ENCODE results near the gene TP53.

Gene TP53

DNA sequence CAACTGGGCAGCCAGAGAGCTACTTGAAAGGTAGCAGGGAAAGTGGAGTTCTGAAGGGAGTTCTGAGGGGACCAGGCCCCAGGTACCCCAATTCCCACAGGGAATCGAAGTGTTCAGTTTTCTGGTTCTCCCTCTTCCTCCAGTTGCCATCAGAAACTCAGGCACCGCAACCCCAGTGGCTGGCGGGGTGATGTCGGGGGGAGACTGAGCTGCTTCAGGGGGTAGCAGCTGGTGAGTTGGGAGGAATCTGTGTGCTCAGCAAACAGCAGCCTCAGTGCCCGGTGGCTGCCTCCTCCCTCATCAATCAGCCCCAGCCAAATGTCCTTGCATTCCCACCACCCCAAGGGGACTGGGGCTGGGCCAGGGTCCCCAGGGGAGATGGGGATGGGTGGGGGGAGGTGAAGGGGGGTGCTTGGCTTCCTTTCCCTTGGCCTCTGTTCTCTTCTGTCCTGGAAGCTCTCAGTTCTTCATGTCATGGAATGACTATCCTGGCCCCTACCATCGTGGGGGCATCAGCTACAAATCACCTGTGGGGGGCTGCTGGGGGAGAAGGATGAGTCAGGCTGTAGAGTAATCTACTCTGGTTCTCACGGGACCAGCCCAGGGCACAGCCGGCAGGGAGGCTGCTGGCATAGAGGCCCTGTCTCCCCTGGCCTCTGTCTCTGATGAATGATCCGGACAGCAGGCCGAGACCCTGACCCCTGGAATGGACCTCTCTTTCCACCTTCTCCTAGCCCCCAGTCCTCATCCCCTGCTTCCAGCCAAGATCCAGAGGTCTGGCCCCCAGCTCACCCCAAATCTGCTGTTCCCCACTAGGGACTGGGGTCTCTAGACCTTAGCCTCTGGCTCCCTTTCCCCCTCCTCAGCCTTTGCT lies 27.7 kb upstream of the TP53 start:
- Histone ChIP-seq H3K4me1 (ENCODE audit: control insufficient read depth, insufficient read depth, low read length) (peaks cover 30% of the 10 kb centered on the region), H3K27me3 (ENCODE audit: control insufficient read depth, insufficient read depth, low read length) (peaks cover 17% of the 10 kb centered on the region), H3K36me3 (ENCODE audit: control insufficient read depth, insufficient read depth, low read length) (no peaks in the 10 kb centered on the region), H3K9me3 (ENCODE audit: control insufficient read depth, insufficient read depth, low read length) (no peaks in the 10 kb centered on the region), H3K9ac (ENCODE audit: low read depth, low read length) (no peak overlapping the region), H3K27ac (ENCODE audit: low read depth, low read length) (no peak overlapping the region), H3K4me3 (ENCODE audit: low read depth, low read length) (no peak overlapping the region)

DNA sequence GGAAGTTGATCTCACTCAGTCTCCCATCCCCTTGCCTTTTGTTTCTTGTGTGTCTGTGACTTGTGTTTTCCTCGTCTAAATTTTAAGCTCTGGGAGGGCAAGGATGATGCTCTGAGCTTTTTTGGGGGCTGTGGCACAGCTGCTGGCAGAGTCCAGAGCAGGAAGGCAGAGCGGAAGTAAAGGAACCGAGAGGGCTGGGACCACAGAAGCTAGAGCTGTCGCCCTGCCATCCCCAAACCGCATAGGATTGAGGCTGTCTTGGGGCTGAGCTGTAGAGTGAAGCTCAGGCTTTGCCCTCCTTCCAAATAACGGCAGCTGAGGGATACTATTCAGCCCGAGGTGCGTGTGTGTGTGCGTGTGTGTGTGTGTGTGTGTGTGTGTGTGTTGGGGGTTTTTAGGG lies 26.5 kb upstream of the TP53 start:
- H3K36me3 ChIP-seq (ENCODE audit: control insufficient read depth, insufficient read depth, low read length), result no peaks in the 10 kb centered on the region
- peaks cover 30% of the 10 kb centered on the region for H3K4me1 ChIP-seq (ENCODE audit: control insufficient read depth, insufficient read depth, low read length)
- H3K27ac ChIP-seq (ENCODE audit: low read depth, low read length), result no peak overlapping the region
- H3K4me3 ChIP-seq (ENCODE audit: low read depth, low read length), result no peak overlapping the region
- H3K9ac ChIP-seq (ENCODE audit: low read depth, low read length), result no peak overlapping the region
- H3K27me3 ChIP-seq (ENCODE audit: control insufficient read depth, insufficient read depth, low read length), result peaks cover 9% of the 10 kb centered on the region
- H3K9me3 ChIP-seq (ENCODE audit: control insufficient read depth, insufficient read depth, low read length), result no peaks in the 10 kb centered on the region

DNA sequence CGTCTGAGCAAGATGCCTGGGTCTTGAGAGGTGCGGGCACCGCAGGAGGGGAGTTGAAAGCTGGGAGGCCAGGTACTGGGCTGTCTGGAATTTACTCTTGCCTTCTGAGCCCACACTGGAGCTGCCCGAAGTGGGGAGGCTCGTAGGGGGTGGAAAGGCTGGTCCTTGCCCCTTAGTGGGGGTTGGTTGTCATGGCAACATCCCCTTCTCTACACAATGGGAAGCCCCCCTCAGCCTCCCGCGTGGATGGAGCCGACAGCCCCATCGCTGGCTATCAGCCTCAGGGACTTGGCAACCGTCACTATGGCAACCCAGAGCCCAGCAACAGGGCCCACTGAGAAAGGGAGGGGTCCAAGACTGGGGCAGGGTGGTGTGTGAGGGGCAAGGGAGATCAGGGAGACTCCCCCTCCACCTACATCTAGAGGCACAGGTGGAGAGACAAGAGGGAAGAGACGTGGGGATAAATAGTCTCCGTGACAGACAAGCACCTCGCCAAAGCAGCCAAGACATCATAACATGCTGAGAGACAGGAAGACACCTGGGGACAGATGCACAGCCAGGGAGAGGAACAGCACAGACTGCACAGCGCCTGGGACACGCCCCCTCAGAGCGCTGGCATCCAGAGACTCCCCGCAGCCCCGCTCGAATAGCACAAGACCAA lies 25.0 kb upstream of the TP53 start:
- Histone ChIP-seq H3K9ac (ENCODE audit: low read depth, low read length) (no peak overlapping the region), H3K4me1 (ENCODE audit: control insufficient read depth, insufficient read depth, low read length) (peaks cover 24% of the 10 kb centered on the region), H3K9me3 (ENCODE audit: control insufficient read depth, insufficient read depth, low read length) (no peaks in the 10 kb centered on the region), H3K36me3 (ENCODE audit: control insufficient read depth, insufficient read depth, low read length) (no peaks in the 10 kb centered on the region), H3K27me3 (ENCODE audit: control insufficient read depth, insufficient read depth, low read length) (no peaks in the 10 kb centered on the region), H3K27ac (ENCODE audit: low read depth, low read length) (no peak overlapping the region), H3K4me3 (ENCODE audit: low read depth, low read length) (no peak overlapping the region)

DNA sequence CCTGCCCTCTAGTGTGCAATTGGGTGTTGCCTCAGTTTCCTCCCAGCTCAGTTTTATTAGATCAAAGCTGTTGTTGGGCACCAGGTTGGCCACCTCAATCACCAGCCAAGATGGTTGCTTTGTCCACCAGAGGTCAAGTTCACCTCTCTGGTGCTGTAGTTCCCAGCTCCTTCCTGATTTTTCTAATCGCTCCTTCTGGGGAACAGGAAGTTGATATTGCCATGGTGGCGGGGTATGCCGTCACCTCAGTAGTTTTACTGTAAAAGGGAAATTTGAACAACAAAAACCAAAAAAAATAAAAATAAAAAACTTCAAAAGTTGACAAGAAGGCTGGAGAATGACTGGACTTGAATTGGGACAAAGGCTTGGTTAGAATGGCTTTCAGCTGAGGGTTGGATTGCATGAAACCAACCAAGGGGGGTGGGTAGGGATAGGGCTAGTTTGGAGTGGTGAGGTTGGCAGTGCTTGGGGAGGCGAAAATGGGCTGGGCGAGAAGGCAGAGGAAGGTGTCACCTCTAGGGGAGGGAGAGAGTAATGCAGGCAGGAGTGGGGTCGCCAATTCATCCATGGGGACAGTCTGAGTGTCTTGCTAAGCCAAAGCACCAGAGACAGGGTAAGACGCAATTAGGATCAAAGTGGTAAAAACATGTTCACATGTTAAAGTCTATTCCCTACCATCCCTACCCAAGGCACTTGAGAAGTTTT lies 23.9 kb upstream of the TP53 start:
- H3K27ac ChIP-seq (ENCODE audit: low read depth, low read length), result no peak overlapping the region
- no peak overlapping the region for H3K9ac ChIP-seq (ENCODE audit: low read depth, low read length)
- no peaks in the 10 kb centered on the region for H3K9me3 ChIP-seq (ENCODE audit: control insufficient read depth, insufficient read depth, low read length)
- peaks cover 26% of the 10 kb centered on the region for H3K4me1 ChIP-seq (ENCODE audit: control insufficient read depth, insufficient read depth, low read length)
- H3K27me3 ChIP-seq (ENCODE audit: control insufficient read depth, insufficient read depth, low read length), result peaks cover 5% of the 10 kb centered on the region
- no peaks in the 10 kb centered on the region for H3K36me3 ChIP-seq (ENCODE audit: control insufficient read depth, insufficient read depth, low read length)
- no peak overlapping the region for H3K4me3 ChIP-seq (ENCODE audit: low read depth, low read length)

DNA sequence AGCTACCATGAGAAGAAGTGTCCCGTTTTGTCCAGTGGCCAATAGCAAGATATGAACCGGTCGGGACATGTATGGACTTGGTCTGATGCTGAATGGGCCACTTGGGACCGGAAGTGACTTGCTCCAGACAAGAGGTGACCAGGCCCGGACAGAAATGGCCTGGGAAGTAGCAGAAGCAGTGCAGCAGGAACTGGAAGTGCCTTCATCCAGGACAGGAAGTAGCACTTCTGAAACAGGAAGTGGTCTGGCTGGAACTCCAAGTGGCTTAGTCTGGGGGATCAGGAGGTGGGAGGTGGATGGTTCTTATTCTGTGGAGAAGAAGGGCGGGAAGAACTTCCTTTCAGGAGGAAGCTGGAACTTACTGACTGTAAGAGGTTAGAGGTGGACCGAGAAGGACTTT lies 23.0 kb upstream of the TP53 start:
- Histone ChIP-seq H3K36me3 (ENCODE audit: control insufficient read depth, insufficient read depth, low read length) (no peaks in the 10 kb centered on the region), H3K4me1 (ENCODE audit: control insufficient read depth, insufficient read depth, low read length) (peaks cover 26% of the 10 kb centered on the region; the same call in 1 of the 2 replicates), H3K9ac (ENCODE audit: low read depth, low read length) (no peak overlapping the region), H3K27ac (ENCODE audit: low read depth, low read length) (no peak overlapping the region), H3K9me3 (ENCODE audit: control insufficient read depth, insufficient read depth, low read length) (no peaks in the 10 kb centered on the region), H3K27me3 (ENCODE audit: control insufficient read depth, insufficient read depth, low read length) (peaks cover 10% of the 10 kb centered on the region), H3K4me3 (ENCODE audit: low read depth, low read length) (no peak overlapping the region)

DNA sequence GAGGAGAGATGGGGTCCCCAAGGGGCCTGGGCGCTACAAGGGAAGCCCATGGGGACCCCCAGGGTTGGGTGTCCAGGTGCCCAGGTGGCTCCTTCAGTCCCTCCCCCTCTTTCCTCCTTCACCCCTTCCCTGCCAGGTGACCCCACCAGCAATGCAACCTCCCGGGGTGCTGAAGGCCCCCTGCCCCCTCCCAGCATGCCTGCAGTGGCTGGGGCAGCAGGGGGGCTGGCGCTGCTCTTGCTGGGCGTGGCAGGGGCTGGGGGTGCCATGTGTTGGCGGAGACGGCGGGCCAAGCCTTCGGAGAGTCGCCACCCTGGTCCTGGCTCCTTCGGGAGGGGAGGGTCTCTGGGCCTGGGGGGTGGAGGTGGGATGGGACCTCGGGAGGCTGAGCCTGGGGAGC lies 21.7 kb upstream of the TP53 start:
- no peaks in the 10 kb centered on the region for H3K9me3 ChIP-seq (ENCODE audit: control insufficient read depth, insufficient read depth, low read length)
- H3K9ac ChIP-seq (ENCODE audit: low read depth, low read length), result no peak overlapping the region
- H3K4me1 ChIP-seq (ENCODE audit: control insufficient read depth, insufficient read depth, low read length), result peaks cover 27% of the 10 kb centered on the region
- no peaks in the 10 kb centered on the region for H3K36me3 ChIP-seq (ENCODE audit: control insufficient read depth, insufficient read depth, low read length)
- no peak overlapping the region for H3K4me3 ChIP-seq (ENCODE audit: low read depth, low read length)
- H3K27me3 ChIP-seq (ENCODE audit: control insufficient read depth, insufficient read depth, low read length), result peaks cover 12% of the 10 kb centered on the region
- no peak overlapping the region for H3K27ac ChIP-seq (ENCODE audit: low read depth, low read length)

DNA sequence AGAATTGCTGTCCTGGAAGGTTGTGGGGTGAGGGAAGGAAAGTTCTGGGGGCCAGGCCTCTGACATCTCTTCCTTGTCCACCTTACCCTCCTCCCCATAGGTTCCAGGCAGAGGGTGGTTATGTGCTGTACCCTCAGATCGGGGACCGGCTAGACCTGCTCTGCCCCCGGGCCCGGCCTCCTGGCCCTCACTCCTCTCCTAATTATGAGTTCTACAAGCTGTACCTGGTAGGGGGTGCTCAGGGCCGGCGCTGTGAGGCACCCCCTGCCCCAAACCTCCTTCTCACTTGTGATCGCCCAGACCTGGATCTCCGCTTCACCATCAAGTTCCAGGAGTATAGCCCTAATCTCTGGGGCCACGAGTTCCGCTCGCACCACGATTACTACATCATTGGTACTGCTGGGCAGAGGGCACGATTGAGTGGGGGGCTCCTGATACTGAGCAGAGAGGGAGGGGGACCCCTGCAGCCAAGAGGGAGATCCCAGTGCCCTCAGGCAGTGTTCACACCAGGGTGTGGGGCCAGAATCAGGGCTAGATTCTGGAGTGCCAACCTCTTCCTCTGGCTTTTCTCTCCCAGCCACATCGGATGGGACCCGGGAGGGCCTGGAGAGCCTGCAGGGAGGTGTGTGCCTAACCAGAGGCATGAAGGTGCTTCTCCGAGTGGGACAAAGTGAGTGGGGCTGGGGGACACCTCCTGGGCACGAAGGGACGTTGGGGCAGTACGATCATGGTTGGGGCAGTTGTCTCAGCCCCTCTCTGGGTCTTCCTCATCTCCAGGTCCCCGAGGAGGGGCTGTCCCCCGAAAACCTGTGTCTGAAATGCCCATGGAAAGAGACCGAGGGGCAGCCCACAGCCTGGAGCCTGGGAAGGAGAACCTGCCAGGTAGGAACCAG lies 20.8 kb upstream of the TP53 start:
- H3K4me1 ChIP-seq (ENCODE audit: control insufficient read depth, insufficient read depth, low read length), result peaks cover 32% of the 10 kb centered on the region
- H3K27me3 ChIP-seq (ENCODE audit: control insufficient read depth, insufficient read depth, low read length), result peaks cover 16% of the 10 kb centered on the region
- H3K4me3 ChIP-seq (ENCODE audit: low read depth, low read length), result no peak overlapping the region
- no peaks in the 10 kb centered on the region for H3K36me3 ChIP-seq (ENCODE audit: control insufficient read depth, insufficient read depth, low read length)
- no peak overlapping the region for H3K27ac ChIP-seq (ENCODE audit: low read depth, low read length)
- H3K9me3 ChIP-seq (ENCODE audit: control insufficient read depth, insufficient read depth, low read length), result no peaks in the 10 kb centered on the region
- no peak overlapping the region for H3K9ac ChIP-seq (ENCODE audit: low read depth, low read length)

DNA sequence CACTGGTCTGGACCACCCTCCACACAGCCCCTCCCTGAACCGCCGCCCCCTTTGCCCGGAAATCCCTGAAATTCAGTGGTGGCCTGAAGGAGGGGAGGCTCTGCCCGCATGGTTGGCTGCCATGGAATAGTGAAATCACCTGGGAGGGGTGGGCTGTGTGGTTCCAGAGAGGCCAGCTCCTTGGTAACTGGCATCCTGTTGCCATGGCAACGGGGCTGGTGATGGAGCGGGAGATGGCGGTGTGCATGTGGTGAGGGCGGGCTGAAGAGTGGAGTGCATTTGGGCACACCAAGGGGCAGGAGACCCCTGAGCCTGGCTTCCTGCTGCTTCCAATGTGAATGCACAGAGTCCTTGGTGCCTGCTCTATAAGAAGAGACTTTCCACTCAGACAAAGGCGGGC lies 20.2 kb upstream of the TP53 start:
- Histone ChIP-seq H3K4me3 (ENCODE audit: low read depth, low read length) (no peak overlapping the region), H3K4me1 (ENCODE audit: control insufficient read depth, insufficient read depth, low read length) (peaks cover 30% of the 10 kb centered on the region), H3K27ac (ENCODE audit: low read depth, low read length) (no peak overlapping the region), H3K9me3 (ENCODE audit: control insufficient read depth, insufficient read depth, low read length) (no peaks in the 10 kb centered on the region), H3K9ac (ENCODE audit: low read depth, low read length) (no peak overlapping the region), H3K27me3 (ENCODE audit: control insufficient read depth, insufficient read depth, low read length) (peaks cover 16% of the 10 kb centered on the region), H3K36me3 (ENCODE audit: control insufficient read depth, insufficient read depth, low read length) (no peaks in the 10 kb centered on the region)

DNA sequence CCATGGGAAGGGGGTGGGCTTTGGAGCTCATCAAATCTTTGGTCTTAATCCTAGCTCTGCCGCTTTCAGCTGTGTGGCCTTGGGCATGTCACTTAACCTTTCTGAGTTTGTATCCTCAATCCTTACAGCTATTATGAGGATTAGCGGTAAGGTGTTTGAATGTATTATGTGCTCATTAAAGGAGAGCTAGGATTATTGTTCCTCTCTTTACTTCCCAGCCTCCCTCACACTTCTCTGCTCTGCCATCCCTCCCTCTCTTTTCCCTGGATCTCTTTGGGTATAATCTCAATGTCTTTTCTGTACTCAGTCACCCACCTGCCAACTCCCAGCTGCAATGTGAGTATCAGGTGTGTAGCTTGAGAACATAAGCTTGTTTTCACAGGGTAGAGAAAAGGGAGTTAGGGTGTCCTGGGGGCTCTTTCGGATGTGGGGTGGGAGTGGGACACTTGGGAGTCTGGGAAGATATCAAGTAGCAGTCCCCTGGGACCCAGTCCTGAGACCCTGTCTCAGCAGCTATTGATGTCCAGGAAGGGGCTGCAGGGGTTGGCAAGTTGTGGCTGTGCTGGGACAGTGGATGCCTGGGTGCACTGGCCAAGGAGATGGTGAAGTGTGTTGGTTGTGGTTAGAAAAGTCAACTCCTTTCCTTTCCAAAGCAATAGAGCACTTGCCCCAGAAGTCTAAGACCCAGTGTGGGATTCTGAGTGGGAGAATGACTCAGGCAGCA lies 19.5 kb upstream of the TP53 start:
- H3K4me1 ChIP-seq (ENCODE audit: control insufficient read depth, insufficient read depth, low read length), result peaks cover 24% of the 10 kb centered on the region
- no peak overlapping the region for H3K27ac ChIP-seq (ENCODE audit: low read depth, low read length)
- peaks cover 16% of the 10 kb centered on the region for H3K27me3 ChIP-seq (ENCODE audit: control insufficient read depth, insufficient read depth, low read length)
- peak overlapping the region; percentile 67; the same call in 1 of the 2 replicates for H3K4me3 ChIP-seq (ENCODE audit: low read depth, low read length)
- H3K9ac ChIP-seq (ENCODE audit: low read depth, low read length), result no peak overlapping the region
- no peaks in the 10 kb centered on the region for H3K9me3 ChIP-seq (ENCODE audit: control insufficient read depth, insufficient read depth, low read length)
- H3K36me3 ChIP-seq (ENCODE audit: control insufficient read depth, insufficient read depth, low read length), result peaks cover 5% of the 10 kb centered on the region; the same call in 1 of the 2 replicates
